Left ventricle myocardium inferior (tissue), 1 donor: ENCODE measurements around the gene SWAP70. TPM values are rescaled to one million over a fixed set of nuclear protein-coding genes. Genes with fewer than 3 reads are reported as not detected.
"Not testable (repeated sequence)": the region's sequence is repeated elsewhere in the genome, so short reads cannot be mapped to it uniquely, and the experiment has no call there.

ENCODE experiments used
- DNase-seq: peaks from one replicate; pipeline ENCODE4 v3.0.0-alpha.2; 2020
- H3K27ac ChIP-seq: fragments of 200-600 bp; replicated peaks from 2 replicates; pipeline ENCODE4 v1.8.0; 2021
- H3K27me3 ChIP-seq: fragments of 200-600 bp; 2 replicates; pipeline ENCODE4 v1.8.0; 2021; ENCODE audit warnings: low read depth
- H3K36me3 ChIP-seq: fragments of 200-600 bp; 2 replicates; pipeline ENCODE4 v1.8.0; 2021
- H3K4me1 ChIP-seq: fragments of 200-600 bp; 2 replicates; pipeline ENCODE4 v1.8.0; 2021
- H3K4me3 ChIP-seq: fragments of 200-600 bp; 2 replicates; pipeline ENCODE4 v1.8.0; 2021; ENCODE audit warnings: mild to moderate bottlenecking, moderate library complexity
- H3K9me3 ChIP-seq: fragments of 200-600 bp; replicated peaks from 2 replicates; pipeline ENCODE4 v1.8.0; 2021
- CTCF ChIP-seq: fragments of 200-600 bp; IDR thresholded peaks from 2 replicates; pipeline ENCODE4 v1.8.0; 2021; ENCODE audit warnings: antibody characterized with exemption, mild to moderate bottlenecking, borderline replicate concordance
- intact Hi-C: fragments of 100-400 bp; cut with micrococcal nuclease; formaldehyde crosslinking; loops from one replicate; pipeline ENCODE4 v1.11.0; 2022
- total RNA-seq: library from RNA; stranded (reverse); fragmentation: NEBNext Ultra II Directional; extraction: Animal tissue kit (Norgen Biotek cat#: 25700); gene quantifications from one replicate; pipeline ENCODE4 v1.2.1, GENCODE V29; 2021
- donor health status: DM: no; HTN: yes; CAD: no; lungs with severe emphysema.

The SWAP70 gene
- total RNA-seq, 1 donor from 2014 or later = 20.6 TPM

DNA sequence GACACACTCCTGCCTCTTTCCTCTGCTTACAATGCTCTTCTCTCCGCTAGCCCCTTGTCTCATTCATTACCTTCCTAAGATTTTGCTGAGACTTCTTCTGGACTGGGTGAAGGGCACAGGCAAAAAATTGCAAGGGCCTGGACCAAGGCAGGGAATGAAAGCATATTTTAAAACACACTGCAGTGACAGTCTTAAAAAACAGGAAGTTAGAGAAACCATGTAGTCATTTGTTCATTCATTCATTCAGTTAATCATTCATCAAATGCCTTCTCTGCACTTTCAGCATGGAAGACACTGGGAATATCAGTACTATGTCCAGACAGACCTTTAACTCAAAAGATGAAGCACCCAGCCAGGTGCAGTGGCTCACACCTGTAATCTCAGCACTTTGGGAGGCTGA, 44.9 kb upstream of the SWAP70 start:
- Histone ChIP-seq H3K4me1 (peaks cover 13% of the 10 kb centered on the region), H3K36me3 (no peaks in the 10 kb centered on the region), H3K27ac (no peak overlapping the region), H3K9me3 (no peaks in the 10 kb centered on the region), H3K4me3 (no peak overlapping the region), H3K27me3 (no peaks in the 10 kb centered on the region)
- intact Hi-C loops = no loop called here
- no peak for DNase-seq
- no peak for TF ChIP-seq CTCF

- Histone ChIP-seq H3K27me3 (no peaks in the 10 kb centered on the region), H3K4me1 (peaks cover 11% of the 10 kb centered on the region), H3K4me3 (no peak overlapping the region), H3K36me3 (no peaks in the 10 kb centered on the region), H3K27ac (no peak overlapping the region), H3K9me3 (no peaks in the 10 kb centered on the region)
- DNase-seq = no peak
- no peak for TF ChIP-seq CTCF
- intact Hi-C loops = no loop called here
These were observed 43.9 kb upstream of the SWAP70 start for GRCh38 chr11:9619971-9620370.

GRCh38 chr11:9622353-9622752, 41.5 kb upstream of the SWAP70 start:
- H3K4me3 ChIP-seq, H3K9me3 ChIP-seq, H3K27me3 ChIP-seq, H3K36me3 ChIP-seq, DNase-seq, H3K27ac ChIP-seq, intact Hi-C loops: not testable (repeated sequence)
- peaks cover 30% of the 10 kb centered on the region for H3K4me1 ChIP-seq

GRCh38 chr11:9623053-9623452, 40.8 kb upstream of the SWAP70 start:
- H3K36me3 ChIP-seq, H3K27me3 ChIP-seq, DNase-seq, H3K9me3 ChIP-seq, H3K4me3 ChIP-seq, H3K27ac ChIP-seq, intact Hi-C loops: not testable (repeated sequence)
- peaks cover 30% of the 10 kb centered on the region for H3K4me1 ChIP-seq

- no peak for TF ChIP-seq CTCF
- H3K4me1 ChIP-seq = peaks cover 30% of the 10 kb centered on the region
- H3K4me3 ChIP-seq = no peak overlapping the region
- no peak overlapping the region for H3K27ac ChIP-seq
- H3K27me3 ChIP-seq = no peaks in the 10 kb centered on the region
- no peak for DNase-seq
- no peaks in the 10 kb centered on the region for H3K36me3 ChIP-seq
- no peaks in the 10 kb centered on the region for H3K9me3 ChIP-seq
- intact Hi-C loops = no loop called here
These were observed 39.4 kb upstream of the SWAP70 start for GRCh38 chr11:9624448-9624847.

DNA sequence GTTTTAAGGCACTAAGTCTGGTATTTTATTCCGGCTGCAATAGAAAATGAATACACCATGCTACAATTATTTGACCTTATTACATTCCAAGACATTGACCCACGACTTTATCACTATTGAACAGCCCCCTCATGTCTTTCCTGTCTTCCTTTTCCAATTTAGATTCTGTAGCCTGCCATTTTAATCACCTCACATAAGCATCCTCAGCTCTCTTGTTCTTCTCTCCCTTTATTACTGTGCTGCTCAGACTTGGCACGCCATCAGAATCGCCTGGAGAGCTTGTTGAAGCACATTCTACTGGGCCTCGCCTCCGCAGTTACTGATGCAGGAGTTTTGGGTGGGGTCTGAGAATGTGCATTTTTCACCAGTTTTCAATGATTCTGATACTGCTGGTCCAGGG, 38.7 kb upstream of the SWAP70 start:
- H3K9me3 ChIP-seq = no peaks in the 10 kb centered on the region
- H3K4me1 ChIP-seq = peaks cover 30% of the 10 kb centered on the region
- H3K36me3 ChIP-seq = no peaks in the 10 kb centered on the region
- no peak overlapping the region for H3K27ac ChIP-seq
- no peak overlapping the region for H3K4me3 ChIP-seq
- intact Hi-C loops = no loop called here
- DNase-seq = no peak
- no peak for TF ChIP-seq CTCF
- H3K27me3 ChIP-seq = no peaks in the 10 kb centered on the region

- no peak for DNase-seq
- intact Hi-C loops = no loop called here
- no peak for TF ChIP-seq CTCF
- Histone ChIP-seq H3K9me3 (no peaks in the 10 kb centered on the region), H3K27me3 (no peaks in the 10 kb centered on the region), H3K4me3 (no peak overlapping the region), H3K4me1 (peaks cover 30% of the 10 kb centered on the region), H3K36me3 (no peaks in the 10 kb centered on the region), H3K27ac (peak overlapping the region; percentile 69)
These were observed 38.1 kb upstream of the SWAP70 start for GRCh38 chr11:9625728-9626127.
